GM08714 (cell line): ENCODE data around the gene HLF.
A peak's percentile ranks its signal among the peaks of the same experiment; 100 is the strongest.

ENCODE experiments used
- H3K4me3 ChIP-seq: fragments of 200-500 bp; sonication (Bioruptor generic); 2 replicates; pipeline ENCODE4 v1.5.1; 2014; ENCODE audit warnings: mild to moderate bottlenecking, low read length, inconsistent platforms
- ZNF274 ChIP-seq: IDR thresholded peaks from 2 replicates; pipeline ENCODE4 v1.6.1; 2012; ENCODE audit warnings: mild to moderate bottlenecking, low read depth, low read length

Gene HLF

GRCh38 chr17:55238179-55238930, 26.4 kb upstream of the HLF start:
- TF ChIP-seq ZNF274: no peak
- peak overlapping the region; percentile 80 for H3K4me3 ChIP-seq

- H3K4me3 ChIP-seq: peak overlapping the region; percentile 80
- no peak for TF ChIP-seq ZNF274
Observed at GRCh38 chr17:55238931-55239297, 25.8 kb upstream of the HLF start.

GRCh38 chr17:55241097-55241496, 23.7 kb upstream of the HLF start:
- no peak overlapping the region for H3K4me3 ChIP-seq
- no peak for TF ChIP-seq ZNF274

- no peak for TF ChIP-seq ZNF274
- H3K4me3 ChIP-seq: no peak overlapping the region
Observed at GRCh38 chr17:55242476-55242875, 22.3 kb upstream of the HLF start.

GRCh38 chr17:55245986-55246385, 18.8 kb upstream of the HLF start:
- no peak for TF ChIP-seq ZNF274
- H3K4me3 ChIP-seq: no peak overlapping the region

- no peak for TF ChIP-seq ZNF274
- H3K4me3 ChIP-seq: no peak overlapping the region
Observed at GRCh38 chr17:55246583-55246982, 18.2 kb upstream of the HLF start.

- H3K4me3 ChIP-seq: no peak overlapping the region
- no peak for TF ChIP-seq ZNF274
Observed at GRCh38 chr17:55248077-55248476, 16.7 kb upstream of the HLF start.

GRCh38 chr17:55249861-55250260, 14.9 kb upstream of the HLF start:
- TF ChIP-seq ZNF274: no peak
- no peak overlapping the region for H3K4me3 ChIP-seq

GRCh38 chr17:55254375-55254774, 10.4 kb upstream of the HLF start:
- no peak overlapping the region for H3K4me3 ChIP-seq
- no peak for TF ChIP-seq ZNF274

- H3K4me3 ChIP-seq: no peak overlapping the region
Observed at GRCh38 chr17:55258578-55259135, 6.1 kb upstream of the HLF start.

GRCh38 chr17:55259684-55260111, 5.1 kb upstream of the HLF start:
- no peak for TF ChIP-seq ZNF274
- H3K4me3 ChIP-seq: no peak overlapping the region

More at GRCh38 chr17:55258578-55259135, 6.1 kb upstream of the HLF start:
- TF ChIP-seq ZNF274: no peak

GRCh38 chr17:55261311-55261710, 3.4 kb upstream of the HLF start:
- no peak for TF ChIP-seq ZNF274
- no peak overlapping the region for H3K4me3 ChIP-seq

- no peak for TF ChIP-seq ZNF274
- no peak overlapping the region; the same call in 1 of the 2 replicates for H3K4me3 ChIP-seq
Observed at GRCh38 chr17:55263569-55264277, 1.0 kb upstream of the HLF start.

GRCh38 chr17:55264278-55264644, 499 bp upstream of the HLF start:
- no peak for TF ChIP-seq ZNF274
- peak overlapping the region; percentile 66; the same call in 1 of the 2 replicates for H3K4me3 ChIP-seq
